Ovary (tissue), 9 donors: ENCODE data around the gene HTATSF1. TPM values are rescaled to one million over a fixed set of nuclear protein-coding genes. Genes with fewer than 3 reads are reported as not detected.

Source experiments
- DNase-seq, 5 donors: peaks; one replicate each; pipeline ENCODE4 v3.0.0-alpha.2; 2019 to 2020
- H3K27ac ChIP-seq, 2 donors: fragments of 200-600 bp; one replicate each; pipeline versions ENCODE4 v1.5.1 to v1.8.0; 2019 to 2022
- H3K27me3 ChIP-seq: fragments of 200-600 bp; one replicate; pipeline ENCODE4 v1.8.0; 2022
- H3K36me3 ChIP-seq: fragments of 200-600 bp; sonication (generic); one replicate; pipeline ENCODE4 v1.5.1; 2019
- H3K4me1 ChIP-seq: one replicate; pipeline ENCODE4 v1.8.1; 2013; ENCODE audit warnings: mild to moderate bottlenecking, moderate library complexity; ENCODE audit not compliant: insufficient read depth
- H3K4me3 ChIP-seq: fragments of 200-600 bp; sonication (generic); one replicate; pipeline ENCODE4 v1.5.1; 2017
- H3K9me3 ChIP-seq, 2 donors: fragments of 200-600 bp in 1 of 2; sonication (generic) in 1 of 2; one replicate each; pipeline versions ENCODE4 v1.5.1 to v1.8.1; 2013 to 2019; ENCODE audit warnings: mild to moderate bottlenecking in 1 of 2, moderate library complexity in 1 of 2
- EP300 ChIP-seq: sonication (generic); formaldehyde crosslinking; IDR thresholded peaks from one replicate; pipeline ENCODE4 v1.6.1; 2017; ENCODE audit warnings: antibody characterized with exemption
- POLR2A ChIP-seq: fragments of 450-650 bp; IDR thresholded peaks from one replicate; pipeline ENCODE4 v1.6.1; 2017; ENCODE audit warnings: antibody characterized with exemption, mild to moderate bottlenecking, moderate library complexity
- WGBS, 3 donors: extraction: QIAGEN DNeasy Blood & Tissue Kit in 1 of 3; methylation state at CpG; one replicate each; pipeline versions ENCODE4 v1.1.5 to v1.1.7; 2013 to 2017; 5-methylcytosine and 5-hydroxymethylcytosine counted together
- intact Hi-C, 4 donors: fragments of 100-400 bp; cut with DNase I; formaldehyde crosslinking; loops; one replicate each; pipeline versions ENCODE4 v1.11.0 to v1.15.1; 2022 to 2023
- polyA plus RNA-seq, 2 donors: library from polyadenylated mRNA; stranded (reverse); fragments of 200-250 nt in 1 of 2; fragments of 350-450 nt in 1 of 2; fragmentation: Illumina TruSeq in 1 of 2; extraction: RNeasy Lipid Tissue Mini Kit (QIAGEN cat#74804) in 1 of 2; gene quantifications; one replicate each; pipeline ENCODE4 v1.2.3, GENCODE V29; 2013 to 2014
- total RNA-seq, 7 donors: library from RNA; depleted of rRNA in 2 of 7; stranded (reverse); fragments of >200 nt in 2 of 7; fragmentation: NEBNext Ultra II Directional in 3 of 7; extraction: Animal tissue kit (Norgen Biotek cat#: 25700) in 3 of 7; gene quantifications; one replicate each; pipeline versions ENCODE4 v1.1.0 to v1.2.4, GENCODE V29; 2016 to 2023
- TF ChIP-seq, protein P1 (sequence below), 3 donors: fragments of 450-650 bp in 2 of 3; fragments of 200-600 bp in 1 of 3; IDR thresholded peaks; one replicate each; pipeline versions ENCODE4 v1.5.1 to v1.8.0; 2016 to 2022; ENCODE audit warnings: antibody characterized with exemption in 3 of 3, mild to moderate bottlenecking in 1 of 3
- donor health status: DM: no; HTN: no; CAD: no; lungs with moderate emphysema.
- donor health status: DM: no; HTN: no; CAD: no.
- donor health status: Bipolar disorder and iron deficiency.
- donor health status: DM: yes; HTN: yes; CAD: no.
- donor health status: DM: no; HTN: no; CAD: no.
- donor health status: DM: yes; HTN: yes; CAD: no.

The HTATSF1 gene
- total and polyA plus RNA-seq, 9 donors, result 44.2 to 72.3 (median 58.8) TPM

DNA sequence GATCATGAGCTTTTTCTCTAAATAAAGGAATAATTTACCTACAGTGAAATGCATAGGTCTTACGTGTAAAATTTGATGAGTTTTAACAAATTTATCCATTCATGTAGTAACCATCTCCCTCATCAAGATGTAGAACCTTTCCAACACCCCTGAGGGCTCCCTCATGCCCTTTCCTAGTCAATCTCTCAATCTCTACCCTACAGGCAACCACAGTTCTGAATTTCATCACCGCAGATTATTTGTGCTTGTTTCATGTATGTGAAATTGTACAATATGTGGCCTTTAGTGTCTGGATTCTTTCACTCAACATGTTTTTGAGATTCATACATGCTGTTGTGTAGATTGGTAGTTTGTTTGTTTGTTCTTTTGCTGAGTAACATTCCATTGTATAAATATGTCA lies 36.7 kb downstream of the HTATSF1 start:
- Histone ChIP-seq H3K36me3 (no peaks in the 10 kb centered on the region), H3K27me3 (no peaks in the 10 kb centered on the region), H3K27ac (no peak overlapping the region), H3K9me3 (no peaks in the 10 kb centered on the region), H3K4me1 (no peaks in the 10 kb centered on the region), H3K4me3 (no peak overlapping the region)
- DNase-seq, result no peak
- WGBS, 3 donors, result 67 to 83% (median 79%) methylated on average over 2 of the region's 2 CpGs
- intact Hi-C loops, result no loop called here
- TF ChIP-seq EP300, result no peak

DNA sequence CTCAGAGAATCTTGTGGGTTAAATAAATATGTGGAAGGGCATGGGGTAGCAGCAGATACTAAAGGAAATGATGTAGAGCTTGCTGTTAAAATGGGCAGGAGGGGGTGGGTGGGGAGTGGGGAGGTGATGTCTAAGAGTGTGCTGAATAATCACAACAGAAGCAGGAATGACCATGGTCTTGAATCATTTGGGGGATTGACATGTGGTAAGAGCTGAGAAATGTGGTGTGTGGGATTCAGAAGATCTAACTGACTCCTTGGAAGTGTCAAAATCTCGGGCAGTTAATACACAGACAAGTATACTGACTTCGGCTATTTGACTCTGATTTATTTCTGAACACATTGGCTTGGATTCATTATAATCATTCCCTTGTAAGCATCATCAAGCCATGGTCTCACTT lies 41.4 kb downstream of the HTATSF1 start:
- Histone ChIP-seq H3K27me3 (no peaks in the 10 kb centered on the region), H3K4me1 (no peaks in the 10 kb centered on the region), H3K36me3 (no peaks in the 10 kb centered on the region), H3K4me3 (no peak overlapping the region), H3K9me3 (no peaks in the 10 kb centered on the region), H3K27ac (no peak overlapping the region)
- WGBS, 3 donors, result 52 to 67% (median 52%) methylated on average over 2 of the region's 2 CpGs
- intact Hi-C loops, result no loop called here
- no peak for DNase-seq
- TF ChIP-seq POLR2A, result no peak
- no peak for TF ChIP-seq EP300
- TF ChIP-seq, protein P1, sequence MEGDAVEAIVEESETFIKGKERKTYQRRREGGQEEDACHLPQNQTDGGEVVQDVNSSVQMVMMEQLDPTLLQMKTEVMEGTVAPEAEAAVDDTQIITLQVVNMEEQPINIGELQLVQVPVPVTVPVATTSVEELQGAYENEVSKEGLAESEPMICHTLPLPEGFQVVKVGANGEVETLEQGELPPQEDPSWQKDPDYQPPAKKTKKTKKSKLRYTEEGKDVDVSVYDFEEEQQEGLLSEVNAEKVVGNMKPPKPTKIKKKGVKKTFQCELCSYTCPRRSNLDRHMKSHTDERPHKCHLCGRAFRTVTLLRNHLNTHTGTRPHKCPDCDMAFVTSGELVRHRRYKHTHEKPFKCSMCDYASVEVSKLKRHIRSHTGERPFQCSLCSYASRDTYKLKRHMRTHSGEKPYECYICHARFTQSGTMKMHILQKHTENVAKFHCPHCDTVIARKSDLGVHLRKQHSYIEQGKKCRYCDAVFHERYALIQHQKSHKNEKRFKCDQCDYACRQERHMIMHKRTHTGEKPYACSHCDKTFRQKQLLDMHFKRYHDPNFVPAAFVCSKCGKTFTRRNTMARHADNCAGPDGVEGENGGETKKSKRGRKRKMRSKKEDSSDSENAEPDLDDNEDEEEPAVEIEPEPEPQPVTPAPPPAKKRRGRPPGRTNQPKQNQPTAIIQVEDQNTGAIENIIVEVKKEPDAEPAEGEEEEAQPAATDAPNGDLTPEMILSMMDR (IDR thresholded peaks at IDR 0.05), result no peak

DNA sequence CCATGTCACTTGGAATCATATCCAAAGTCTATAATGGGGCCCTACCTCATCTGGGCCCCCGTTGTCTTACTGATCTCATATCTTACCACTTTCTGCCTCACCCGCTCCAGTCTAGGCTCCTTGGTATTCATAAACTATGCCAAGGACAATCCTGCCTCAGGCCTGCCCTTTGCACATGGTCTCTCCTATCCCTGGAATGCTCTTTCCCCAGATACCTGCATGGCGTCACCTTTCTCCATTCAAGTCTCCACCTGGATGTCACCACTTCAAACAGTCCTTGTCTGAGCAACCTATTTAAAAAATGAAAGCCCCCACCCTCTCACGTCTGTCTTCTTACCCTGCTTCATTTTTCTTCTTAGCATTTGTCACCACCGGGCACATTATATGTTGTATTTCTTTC lies 42.8 kb downstream of the HTATSF1 start:
- intact Hi-C loops, result no loop called here
- TF ChIP-seq, protein P1 (IDR thresholded peaks at IDR 0.05), result no peak
- TF ChIP-seq EP300 (no peak), POLR2A (no peak)
- no peaks in the 10 kb centered on the region for H3K9me3 ChIP-seq
- 71 to 78% (median 74%) methylated on average over 5 of the region's 5 CpGs for WGBS, 3 donors
- no peaks in the 10 kb centered on the region for H3K36me3 ChIP-seq
- no peaks in the 10 kb centered on the region for H3K4me1 ChIP-seq
- DNase-seq, result no peak
- H3K27me3 ChIP-seq, result no peaks in the 10 kb centered on the region
- no peak overlapping the region for H3K4me3 ChIP-seq
- no peak overlapping the region for H3K27ac ChIP-seq

DNA sequence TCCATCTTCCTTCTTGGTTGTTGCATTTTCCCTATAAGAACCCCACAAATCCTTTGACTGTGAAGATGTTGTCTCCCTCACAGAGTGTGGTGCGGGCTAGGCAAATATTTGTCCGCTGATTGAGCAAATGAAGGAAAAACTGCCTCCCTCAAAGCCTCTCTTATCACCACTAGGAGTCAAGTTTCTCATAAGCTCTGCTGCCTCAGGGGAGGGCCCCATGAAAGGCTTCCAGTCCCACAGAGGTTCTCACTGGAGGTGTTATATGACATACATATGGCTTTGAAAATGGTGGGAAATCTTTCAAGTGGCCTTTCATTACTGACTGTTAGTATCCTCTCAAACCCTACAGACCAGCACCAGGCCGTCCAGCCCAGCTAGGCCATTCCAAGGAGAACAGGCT lies 43.9 kb downstream of the HTATSF1 start:
- Histone ChIP-seq H3K36me3 (no peaks in the 10 kb centered on the region), H3K9me3 (no peaks in the 10 kb centered on the region), H3K4me3 (no peak overlapping the region), H3K27ac (no peak overlapping the region), H3K4me1 (no peaks in the 10 kb centered on the region), H3K27me3 (no peaks in the 10 kb centered on the region)
- DNase-seq, result no peak
- intact Hi-C loops, result no loop called here
- TF ChIP-seq, protein P1 (IDR thresholded peaks at IDR 0.05), result no peak
- TF ChIP-seq EP300, result no peak
- no peak for TF ChIP-seq POLR2A
- 63 to 79% (median 71%) methylated on average over 3 of the region's 3 CpGs for WGBS, 3 donors

DNA sequence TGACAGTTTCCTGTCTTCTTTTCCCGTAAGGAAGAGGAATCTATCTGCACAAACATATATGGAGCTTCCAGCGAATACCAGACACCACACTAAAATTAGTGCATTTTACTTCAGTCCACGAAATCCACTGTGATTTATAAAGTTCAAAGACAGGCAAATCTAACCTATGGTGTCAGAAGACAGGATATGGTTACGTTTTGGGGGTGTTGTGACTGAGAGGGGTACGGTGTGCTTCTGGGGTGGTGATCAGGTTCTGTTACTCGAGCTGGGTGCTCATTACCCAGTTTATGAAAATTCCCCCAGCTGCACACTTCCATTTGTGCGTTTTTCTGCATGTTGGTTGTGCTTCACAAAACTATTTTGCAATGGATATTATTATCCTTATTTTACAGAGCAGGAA lies 44.9 kb downstream of the HTATSF1 start:
- Histone ChIP-seq H3K4me1 (no peaks in the 10 kb centered on the region), H3K27ac (no peak overlapping the region), H3K36me3 (no peaks in the 10 kb centered on the region), H3K4me3 (no peak overlapping the region), H3K9me3 (no peaks in the 10 kb centered on the region), H3K27me3 (no peaks in the 10 kb centered on the region)
- no peak for TF ChIP-seq POLR2A
- TF ChIP-seq, protein P1 (IDR thresholded peaks at IDR 0.05), result no peak
- no peak for TF ChIP-seq EP300
- WGBS, 3 donors, result 58 to 63% (median 60%) methylated on average over 7 of the region's 7 CpGs
- intact Hi-C loops, result no loop called here
- DNase-seq, result no peak
